ENCODE data around the gene PLAU. TPM values are rescaled to one million over a fixed set of nuclear protein-coding genes. Genes with fewer than 3 reads are reported as not detected.
"Not testable (repeated sequence)": the region's sequence is repeated elsewhere in the genome, so short reads cannot be mapped to it uniquely, and the experiment has no call there.

PLAU gene
- total and polyA plus RNA-seq, 9 of the 15 experiments (the other 6 are each of a cell fraction or from before 2014, with no cell fraction given) = 2.1 to 16.9 (median 3.3) TPM

DNA sequence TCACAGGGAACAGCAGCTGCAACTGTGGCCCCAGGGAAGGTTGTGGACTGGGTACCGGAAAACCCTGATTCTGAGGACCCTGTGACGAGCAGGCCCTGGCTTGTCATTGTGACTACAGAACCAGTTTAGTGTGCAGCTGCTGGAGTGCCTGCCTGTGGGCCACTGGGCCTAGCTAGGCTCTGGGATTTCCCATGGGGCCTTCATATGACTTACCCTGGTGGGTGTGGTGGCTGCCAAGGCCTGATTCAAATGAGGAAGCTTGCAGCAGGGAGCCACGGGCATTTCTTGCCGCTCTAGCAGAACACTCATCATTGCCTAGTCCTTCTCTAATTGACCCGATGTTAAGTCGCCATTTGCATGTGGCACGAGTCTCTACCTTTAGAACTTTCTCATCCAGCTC lies 21.9 kb upstream of the PLAU start (continued):
- TF ChIP-seq, protein P1, sequence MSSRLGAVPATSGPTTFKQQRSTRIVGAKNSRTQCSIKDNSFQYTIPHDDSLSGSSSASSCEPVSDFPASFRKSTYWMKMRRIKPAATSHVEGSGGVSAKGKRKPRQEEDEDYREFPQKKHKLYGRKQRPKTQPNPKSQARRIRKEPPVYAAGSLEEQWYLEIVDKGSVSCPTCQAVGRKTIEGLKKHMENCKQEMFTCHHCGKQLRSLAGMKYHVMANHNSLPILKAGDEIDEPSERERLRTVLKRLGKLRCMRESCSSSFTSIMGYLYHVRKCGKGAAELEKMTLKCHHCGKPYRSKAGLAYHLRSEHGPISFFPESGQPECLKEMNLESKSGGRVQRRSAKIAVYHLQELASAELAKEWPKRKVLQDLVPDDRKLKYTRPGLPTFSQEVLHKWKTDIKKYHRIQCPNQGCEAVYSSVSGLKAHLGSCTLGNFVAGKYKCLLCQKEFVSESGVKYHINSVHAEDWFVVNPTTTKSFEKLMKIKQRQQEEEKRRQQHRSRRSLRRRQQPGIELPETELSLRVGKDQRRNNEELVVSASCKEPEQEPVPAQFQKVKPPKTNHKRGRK (tag; IDR thresholded peaks at IDR 0.05) = peak; percentile 54

DNA sequence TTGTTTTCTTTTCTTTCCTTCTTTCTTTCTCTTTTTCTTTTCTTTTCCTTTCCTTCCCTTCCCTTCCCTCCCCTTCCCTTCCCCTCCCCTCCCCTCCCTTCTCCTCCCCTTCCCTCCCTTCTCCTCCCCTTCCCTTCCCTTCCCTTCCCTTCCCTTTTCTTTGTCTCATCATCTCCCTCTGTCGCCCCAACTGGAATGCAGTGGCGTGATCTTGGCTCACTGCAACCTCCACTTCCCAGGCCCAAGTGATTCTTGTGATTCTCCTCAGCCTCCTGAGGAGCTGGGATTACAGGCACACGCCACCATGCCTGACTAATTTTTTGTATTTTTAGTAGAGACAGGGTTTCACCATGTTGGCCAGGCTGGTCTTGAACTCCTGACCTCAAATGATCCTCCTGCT lies 21.5 kb upstream of the PLAU start:
- H3K4me2 ChIP-seq (ENCODE audit: insufficient read depth, low read length); H3K27ac ChIP-seq (ENCODE audit: extremely low read depth, low read depth, low read length); CTCF ChIA-PET (ENCODE audit: low intra/inter-chr PET ratio); ATAC-seq; FAIRE-seq; H3K9me1 ChIP-seq (ENCODE audit: control insufficient read depth, insufficient read depth, low read length); H3K79me2 ChIP-seq (ENCODE audit: control insufficient read depth, insufficient read depth, low read length); H3K9me3 ChIP-seq (replicated peaks; ENCODE audit: control insufficient read depth, insufficient read depth, low read depth, low read length); H4K20me1 ChIP-seq (replicated peaks; ENCODE audit: control insufficient read depth, insufficient read depth, low read length); H2AFZ ChIP-seq (ENCODE audit: low read depth, low read length); DNase-seq (ENCODE audit: extremely low read depth in 1 of 4, low spot score in 3 of 4); H3K4me3 ChIP-seq; H3K27me3 ChIP-seq (ENCODE audit: control insufficient read depth in 2 of 2, insufficient read depth in 2 of 2, low read length in 2 of 2); H3K36me3 ChIP-seq (ENCODE audit: control insufficient read depth, insufficient read depth, low read length); BruUV-seq (replicated peaks); H3K9ac ChIP-seq (ENCODE audit: insufficient read depth in 1 of 2, low read depth in 2 of 2, low read length in 2 of 2): not testable (repeated sequence)
- POLR2A ChIA-PET = interaction anchor here (0.8 to 1.9 kb wide), 7 partner anchors 10 to 345 kb away, joined by 3 to 6 read pairs (median 4); no protein-coding TSS in a partner anchor
- 64% methylated on average over 2 of the region's 3 CpGs for WGBS (ENCODE audit: insufficient coverage, low coverage, missing lambda C conversion rate)
- peaks cover 23 to 33% of the 10 kb centered on the region in 2 experiments for H3K4me1 ChIP-seq (replicated peaks in 1 of 2; ENCODE audit: control insufficient read depth in 2 of 2, insufficient read depth in 2 of 2, low read length in 2 of 2)
- intact Hi-C loops (cut with micrococcal nuclease) = loop anchor here (5.0 kb wide), 1 partner anchor 348 kb away; no protein-coding TSS in a partner anchor
- in situ Hi-C loops (cut with MboI) = loop anchor here (5.0 to 10.0 kb wide), 3 partner anchors 45 to 345 kb away; no protein-coding TSS in a partner anchor

- no peaks in the 10 kb centered on the region for H4K20me1 ChIP-seq (replicated peaks; ENCODE audit: control insufficient read depth, insufficient read depth, low read length)
- H3K36me3 ChIP-seq (ENCODE audit: control insufficient read depth, insufficient read depth, low read length) = no peaks in the 10 kb centered on the region
- TF ChIP-seq FIP1L1 (IDR thresholded peaks at IDR 0.05; ENCODE audit: low read depth, low read length, poor library complexity, severe bottlenecking) = no peak
- TF ChIP-seq ZNF121 (CRISPR knock-in tag; conservative IDR thresholded peaks at IDR 0.05) = peak; percentile 92
- ChIA-PET POLR2A (interaction anchor here (0.8 to 1.9 kb wide), 3 partner anchors 10 to 51 kb away, joined by 3 to 6 read pairs (median 4); no protein-coding TSS in a partner anchor), CTCF (ENCODE audit: low intra/inter-chr PET ratio) (no interaction called here)
- H3K4me3 ChIP-seq = no peak overlapping the region
- H3K9me3 ChIP-seq (replicated peaks; ENCODE audit: control insufficient read depth, insufficient read depth, low read depth, low read length) = no peaks in the 10 kb centered on the region
- peaks cover 28 to 38% of the 10 kb centered on the region in 2 experiments for H3K4me1 ChIP-seq (replicated peaks in 1 of 2; ENCODE audit: control insufficient read depth in 2 of 2, insufficient read depth in 2 of 2, low read length in 2 of 2)
- intact Hi-C loops (cut with micrococcal nuclease) (no loop called here), in situ Hi-C loops (cut with MboI) (no loop called here)
- H3K79me2 ChIP-seq (ENCODE audit: control insufficient read depth, insufficient read depth, low read length) = no peaks in the 10 kb centered on the region
- BruUV-seq (replicated peaks) = no TSS peak
- no peak overlapping the region for H3K4me2 ChIP-seq (ENCODE audit: insufficient read depth, low read length)
- ATAC-seq = no peak
- FAIRE-seq = no peak
- no peak overlapping the region for H2AFZ ChIP-seq (ENCODE audit: low read depth, low read length)
- no peaks in the 10 kb centered on the region for H3K27me3 ChIP-seq (ENCODE audit: control insufficient read depth in 2 of 2, insufficient read depth in 2 of 2, low read length in 2 of 2)
- WGBS (ENCODE audit: insufficient coverage, low coverage, missing lambda C conversion rate) = 50% methylated on average over 5 of the region's 5 CpGs
- H3K9ac ChIP-seq (ENCODE audit: insufficient read depth in 1 of 2, low read depth in 2 of 2, low read length in 2 of 2) = no peak overlapping the region
- no peaks in the 10 kb centered on the region for H3K9me1 ChIP-seq (ENCODE audit: control insufficient read depth, insufficient read depth, low read length)
- no peak overlapping the region for H3K27ac ChIP-seq (ENCODE audit: extremely low read depth, low read depth, low read length)
- DNase-seq (ENCODE audit: extremely low read depth in 1 of 4, low spot score in 3 of 4) = no peak
Measured at GRCh38 chr10:73890261-73890660, 20.7 kb upstream of the PLAU start.

DNA sequence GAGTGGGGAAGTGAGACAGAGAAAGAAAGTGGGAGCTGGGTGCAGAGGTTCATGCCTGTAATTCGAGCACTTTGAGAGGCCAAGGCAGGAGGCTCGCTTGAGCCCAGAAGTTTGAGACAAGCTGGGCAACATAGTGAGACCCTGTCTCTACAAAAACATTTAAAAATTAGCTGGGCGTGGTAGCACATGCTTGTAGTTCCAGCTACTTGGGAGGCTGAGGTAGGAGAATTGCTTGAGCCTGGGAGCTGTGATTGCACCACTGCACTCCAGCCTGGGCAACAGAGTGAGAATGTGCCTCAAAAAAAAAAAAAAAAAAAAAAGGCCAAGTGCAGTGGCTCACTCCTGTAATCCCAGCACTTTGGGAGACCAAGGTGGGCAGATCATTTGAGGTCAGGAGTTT lies 20.1 kb upstream of the PLAU start:
- H4K20me1 ChIP-seq (replicated peaks; ENCODE audit: control insufficient read depth, insufficient read depth, low read length); H3K79me2 ChIP-seq (ENCODE audit: control insufficient read depth, insufficient read depth, low read length); CTCF ChIA-PET (ENCODE audit: low intra/inter-chr PET ratio); H3K36me3 ChIP-seq (ENCODE audit: control insufficient read depth, insufficient read depth, low read length); H2AFZ ChIP-seq (ENCODE audit: low read depth, low read length); H3K9me3 ChIP-seq (replicated peaks; ENCODE audit: control insufficient read depth, insufficient read depth, low read depth, low read length); H3K27ac ChIP-seq (ENCODE audit: extremely low read depth, low read depth, low read length); H3K4me2 ChIP-seq (ENCODE audit: insufficient read depth, low read length); in situ Hi-C loops (cut with MboI); H3K4me3 ChIP-seq; DNase-seq (ENCODE audit: extremely low read depth in 1 of 4, low spot score in 3 of 4); ATAC-seq; H3K9ac ChIP-seq (ENCODE audit: insufficient read depth in 1 of 2, low read depth in 2 of 2, low read length in 2 of 2); intact Hi-C loops (cut with micrococcal nuclease); H3K9me1 ChIP-seq (ENCODE audit: control insufficient read depth, insufficient read depth, low read length); H3K27me3 ChIP-seq (ENCODE audit: control insufficient read depth in 2 of 2, insufficient read depth in 2 of 2, low read length in 2 of 2); FAIRE-seq; BruUV-seq (replicated peaks): not testable (repeated sequence)
- WGBS (ENCODE audit: insufficient coverage, low coverage, missing lambda C conversion rate) = 47% methylated on average over 3 of the region's 3 CpGs
- peaks cover 28 to 38% of the 10 kb centered on the region in 2 experiments for H3K4me1 ChIP-seq (replicated peaks in 1 of 2; ENCODE audit: control insufficient read depth in 2 of 2, insufficient read depth in 2 of 2, low read length in 2 of 2)
- POLR2A ChIA-PET = interaction anchor here (0.7 to 1.7 kb wide), 5 partner anchors 9 to 54 kb away, joined by 3 to 4 read pairs (median 4); no protein-coding TSS in a partner anchor

Data from K562 (cell line).